ENCODE measurements around the gene ATXN7L2. TPM values are rescaled to one million over a fixed set of nuclear protein-coding genes. Genes with fewer than 3 reads are reported as not detected.

Gene ATXN7L2
- total and polyA plus RNA-seq, 2 of the 8 experiments (the other 6 are each of a cell fraction or from before 2014, with no cell fraction given): 8.1 to 9.3 TPM

DNA sequence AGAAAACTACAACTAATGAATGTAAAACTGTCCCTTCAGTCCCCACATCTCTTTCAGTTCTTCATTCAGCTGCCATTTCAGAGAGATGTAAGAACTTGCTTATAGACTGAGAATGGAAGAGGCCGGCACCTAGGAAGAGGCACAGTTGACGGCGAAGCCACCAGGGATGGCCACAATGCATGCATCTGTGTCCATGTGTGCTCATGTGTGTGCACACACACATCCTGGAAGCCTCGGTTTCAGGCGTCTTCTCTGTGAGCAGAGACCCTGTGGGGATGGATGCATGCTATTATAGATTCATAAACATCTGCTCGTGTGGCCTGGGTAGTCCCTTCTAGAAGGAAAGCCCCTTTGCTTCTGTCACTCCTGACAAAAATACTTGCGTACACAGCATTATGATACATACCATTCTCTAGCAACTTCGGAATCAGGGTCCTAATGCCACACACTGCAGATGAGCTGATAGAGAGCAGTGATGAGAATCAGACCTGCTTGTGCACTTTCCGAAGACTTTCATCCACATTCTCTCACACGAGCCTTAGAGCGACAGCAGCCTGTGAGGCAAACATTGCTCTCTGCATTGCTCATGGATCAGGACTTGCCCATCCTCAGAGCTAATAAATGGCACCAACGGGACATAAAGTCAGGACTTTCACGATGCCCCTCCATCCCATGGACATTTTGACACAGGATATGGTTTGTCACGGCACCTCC is 43.5 kb downstream of the ATXN7L2 start:
- Histone ChIP-seq H4K8ac (ENCODE audit: extremely low read depth, insufficient read depth, low read length) (0 out of 2 replicates have a peak overlapping the region, but pooled peaks have one; percentile 53), H3K36me3 (ENCODE audit: control insufficient read depth in 2 of 4, insufficient read depth in 4 of 4, low read length in 3 of 4) (no peaks in the 10 kb centered on the region), H3K27me3 (replicated peaks in 1 of 4; ENCODE audit: control insufficient read depth in 3 of 4, extremely low read depth in 1 of 4, insufficient read depth in 3 of 4, low read length in 3 of 4) (no peaks in the 10 kb centered on the region), H3K4me1 (replicated peaks in 1 of 4; ENCODE audit: control insufficient read depth in 3 of 4, insufficient read depth in 4 of 4, low read length in 3 of 4) (peaks cover 0 to 3% (median 0%) of the 10 kb centered on the region in 4 experiments; a peak in 1 of 7 replicates), H3K23ac (ENCODE audit: insufficient read length) (no peak overlapping the region), H2BK15ac (ENCODE audit: low read length) (no peak overlapping the region), H3K79me2 (ENCODE audit: control insufficient read depth in 1 of 2, insufficient read depth in 2 of 2, low read length in 2 of 2) (no peaks in the 10 kb centered on the region), H2BK5ac (ENCODE audit: low read depth, low read length) (no peak overlapping the region), H3K18ac (ENCODE audit: extremely low read depth, low read length) (no peak overlapping the region), H2BK120ac (replicated peaks; ENCODE audit: low read depth, low read length) (no peak overlapping the region), H3K9me3 (ENCODE audit: insufficient read depth in 2 of 2, low read depth in 1 of 2, low read length in 1 of 2) (no peaks in the 10 kb centered on the region), H4K91ac (replicated peaks; ENCODE audit: insufficient read length, low read length) (no peak overlapping the region), H2AFZ (ENCODE audit: low read length) (no peak overlapping the region), H3K4ac (replicated peaks; ENCODE audit: insufficient read length, low read depth, low read length) (no peak overlapping the region), H3K14ac (ENCODE audit: insufficient read length) (no peak overlapping the region), H4K20me1 (replicated peaks in 1 of 2; ENCODE audit: control insufficient read depth in 1 of 2, insufficient read depth in 2 of 2, low read length in 2 of 2) (no peaks in the 10 kb centered on the region), H2BK20ac (ENCODE audit: low read length) (no peak overlapping the region), H4K5ac (ENCODE audit: insufficient read length, low read depth, low read length) (no peak overlapping the region), H3K79me1 (ENCODE audit: low read depth, low read length) (no peaks in the 10 kb centered on the region), H2AK5ac (ENCODE audit: low read depth, low read length) (no peak overlapping the region), H3K27ac (ENCODE audit: low read depth, low read length) (no peak overlapping the region), H3K4me2 (ENCODE audit: insufficient read depth in 1 of 2, low read depth in 2 of 2, low read length in 2 of 2) (no peak overlapping the region), H3K23me2 (ENCODE audit: low read depth, low read length) (no peaks in the 10 kb centered on the region; the same call in 1 of the 2 replicates), H3K9ac (replicated peaks in 1 of 4; ENCODE audit: extremely low read depth in 1 of 4, low read depth in 3 of 4, low read length in 3 of 4) (no peak overlapping the region), H3K56ac (replicated peaks; ENCODE audit: insufficient read length, low read depth, low read length) (no peak overlapping the region), H2BK12ac (ENCODE audit: low read depth, low read length) (no peak overlapping the region), H3K4me3 (ENCODE audit: extremely low read depth in 1 of 4, insufficient read depth in 2 of 4, low read depth in 3 of 4, low read length in 4 of 4) (no peak overlapping the region)
- TF ChIP-seq JUND (IDR thresholded peaks at IDR 0.05; ENCODE audit: low read length) (no peak), SUZ12 (IDR thresholded peaks at IDR 0.05; ENCODE audit: low read length) (peak; percentile 14; the same call in 1 of the 2 replicates)
- ChIA-PET CTCF (ENCODE audit: partially characterized antibody) (interaction anchor here (0.7 to 26.3 kb wide), 4 partner anchors 11 to 263 kb away, joined by 3 to 1755 read pairs (median 4); partner anchors contain the start of genes AMIGO1, ATXN7L2 and CYB561D1), POLR2A (ENCODE audit: partially characterized antibody) (interaction anchor here (1.2 kb wide), 1 partner anchor 34 kb away, joined by 3 read pairs; the partner anchor contains the start of gene CYB561D1)
- WGBS, 2 experiments (ENCODE audit: extremely low coverage in 1 of 2, insufficient coverage in 1 of 2, insufficient read length in 1 of 2, insufficient replicate concordance in 2 of 2, low coverage in 1 of 2, low lambda C conversion rate in 2 of 2, missing lambda C conversion rate in 1 of 2): 88% methylated on average over 14 of the region's 14 CpGs; no CpG with 5 or more reads in 1 of the 2 experiments
- no peak for FAIRE-seq
- DNase-seq (ENCODE audit: low read depth in 1 of 2, low spot score in 2 of 2): no peak
